Thyroid gland (tissue), 4 donors: ENCODE measurements around the gene CMTR1.

Experiments used
- CTCF ChIP-seq, 6 experiments: fragments of 200-600 bp in 3 of 6; fragments of 450-650 bp in 3 of 6; sonication (generic) in 3 of 6; IDR thresholded peaks; one replicate each; pipeline ENCODE4 v1.5.1; 2016 to 2019; ENCODE audit warnings: antibody characterized with exemption in 6 of 6, mild to moderate bottlenecking in 2 of 6, inconsistent platforms in 1 of 6, moderate library complexity in 1 of 6
- POLR2A ChIP-seq, 2 donors: fragments of 450-650 bp; IDR thresholded peaks; one replicate each; pipeline ENCODE4 v1.6.1; 2017; ENCODE audit warnings: antibody characterized with exemption in 2 of 2, mild to moderate bottlenecking in 2 of 2, moderate library complexity in 1 of 2

- TF ChIP-seq CTCF (IDR thresholded peaks at IDR 0.05) (no peak), POLR2A (IDR thresholded peaks at IDR 0.05) (no peak)
Observed at GRCh38 chr6:37399131-37399530, 33.9 kb upstream of the CMTR1 start.
